Fibroblast of villous mesenchyme (primary cell): Measurements from ENCODE around the gene GAS2L1. TPM values are rescaled to one million over a fixed set of nuclear protein-coding genes. Genes with fewer than 3 reads are reported as not detected.
"Not testable (repeated sequence)": the region's sequence is repeated elsewhere in the genome, so short reads cannot be mapped to it uniquely, and the experiment has no call there.

Experiments used
- DNase-seq: peaks from one replicate; pipeline ENCODE4 v3.0.0-alpha.2; 2010; ENCODE audit warnings: low read depth
- H3K4me3 ChIP-seq: 2 replicates; pipeline ENCODE4 v1.5.1; 2011; ENCODE audit warnings: low read depth, mild to moderate bottlenecking, low read length
- CTCF ChIP-seq: IDR thresholded peaks from 2 replicates; pipeline ENCODE4 v1.5.1; 2012; ENCODE audit warnings: low read depth, mild to moderate bottlenecking, low read length; ENCODE audit not compliant: insufficient read depth
- small RNA-seq: library from RNA; depleted of rRNA; stranded (forward); fragments of <200 nt; gene quantifications from one replicate; pipeline ENCODE3, GENCODE V24; 2012
- total RNA-seq: library from RNA; depleted of rRNA; stranded (reverse); fragments of >200 nt; gene quantifications from 2 replicates; pipeline ENCODE4 v1.2.3, GENCODE V29; 2012

The GAS2L1 gene
- total RNA-seq, 1 donor, result 16.4 TPM

DNA sequence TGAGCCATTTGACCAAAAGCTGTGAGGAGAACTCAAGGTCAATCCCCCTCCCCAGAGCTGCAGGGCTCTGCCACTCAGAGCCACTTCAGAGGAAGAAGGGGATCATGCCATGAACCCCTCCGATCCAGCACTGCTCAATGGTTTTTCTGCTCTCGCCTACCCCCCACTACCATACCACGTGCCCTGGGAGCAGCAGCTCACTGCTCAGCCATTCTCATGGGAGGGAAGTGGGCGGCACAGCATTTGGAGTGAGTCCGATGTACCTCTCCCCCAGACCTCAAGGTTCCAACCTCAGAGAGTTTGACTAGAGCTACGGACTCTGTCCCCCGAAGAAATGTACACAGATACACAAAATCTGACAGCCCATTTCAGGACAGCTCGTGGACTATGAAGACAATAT lies 47.4 kb downstream of the GAS2L1 start:
- no peak for DNase-seq
- no peak for TF ChIP-seq CTCF
- no peak overlapping the region for H3K4me3 ChIP-seq

GRCh38 chr22:29357193-29357890 lies 50.9 kb downstream of the GAS2L1 start:
- H3K4me3 ChIP-seq, DNase-seq: not testable (repeated sequence)

GRCh38 chr22:29359469-29359868 lies 53.0 kb downstream of the GAS2L1 start:
- H3K4me3 ChIP-seq, result no peak overlapping the region
- peak; percentile 69 for DNase-seq
- TF ChIP-seq CTCF, result peak; percentile 78

Small RNA genes lying within 50 kb of the gene (small RNA-seq; reads per million reads assigned to genes)
- not detected for gene MIR3653

Other genes with a start within 250 kb of the GAS2L1 start
- not detected in 2 replicates for gene C22orf31, start 244.8 kb upstream of the GAS2L1 start, total RNA-seq
- gene KREMEN1, start 233.6 kb upstream of the GAS2L1 start, total RNA-seq, result 2.6 and 3.2 TPM in 2 replicates
- gene EMID1, start 100.8 kb upstream of the GAS2L1 start, total RNA-seq, result under 0.01 and 0.32 TPM in 2 replicates
- gene RHBDD3, start 38.7 kb upstream of the GAS2L1 start, total RNA-seq, result 22.9 and 24.5 TPM in 2 replicates
- gene EWSR1, start 38.4 kb upstream of the GAS2L1 start, total RNA-seq, result 159 and 207 TPM in 2 replicates
- gene RASL10A, start 9.0 kb downstream of the GAS2L1 start, total RNA-seq, result 0.86 TPM in 1 of 2 replicates, not detected in the other
- gene AP1B1, start 81.9 kb downstream of the GAS2L1 start, total RNA-seq, result 64.7 and 65.6 TPM in 2 replicates
- not detected in 2 replicates for gene RFPL1, start 131.9 kb downstream of the GAS2L1 start, total RNA-seq
- under 0.01 and 0.32 TPM in 2 replicates for gene NEFH, start 173.6 kb downstream of the GAS2L1 start, total RNA-seq
- gene THOC5, start 247.1 kb downstream of the GAS2L1 start, total RNA-seq, result 37.6 and 50.6 TPM in 2 replicates